K562 (cell line): ENCODE results near the gene TMEM53. TPM values are rescaled to one million over a fixed set of nuclear protein-coding genes. Genes with fewer than 3 reads are reported as not detected.
A peak's percentile ranks its signal among the peaks of the same experiment; 100 is the strongest.

Experiments used
- BRF1 ChIP-seq: IDR thresholded peaks from 3 replicates; pipeline ENCODE4 v1.6.1; 2011; ENCODE audit warnings: borderline replicate concordance, mild to moderate bottlenecking; ENCODE audit not compliant: insufficient read length; ENCODE audit errors: extremely low read depth
- DIDO1 ChIP-seq: fragments of 450-650 bp; IDR thresholded peaks from 2 replicates; pipeline ENCODE4 v1.6.1; 2016; ENCODE audit warnings: low read depth, missing biosample characterization, missing genetic modification characterization
- HIVEP1 ChIP-seq: fragments of 250-450 bp; sonication (Bioruptor Pico); IDR thresholded peaks from 2 replicates; pipeline ENCODE4 v1.4.0; 2020; ENCODE audit warnings: mild to moderate bottlenecking
- JUN ChIP-seq, 2 experiments: sonication (generic) in 1 of 2; formaldehyde crosslinking in 1 of 2; IDR thresholded peaks; 2 replicates each; pipeline versions ENCODE4 v1.6.1 to v1.8.0; 2012 to 2022; ENCODE audit warnings: borderline replicate concordance in 2 of 2, mild to moderate bottlenecking in 2 of 2, improper control_type of control experiment in 1 of 2, low read depth in 1 of 2, low read length in 1 of 2, missing genetic modification reagents in 1 of 2
- JUND ChIP-seq, 2 experiments: IDR thresholded peaks; 2 replicates in 1 of 2; 3 replicates in 1 of 2; pipeline ENCODE4 v1.6.1; 2011; ENCODE audit warnings: borderline replicate concordance in 2 of 2, low read depth in 2 of 2, low read length in 2 of 2, improper control_type of control experiment in 1 of 2, missing biosample characterization in 1 of 2, missing genetic modification characterization in 1 of 2, missing genetic modification reagents in 1 of 2
- MAFF ChIP-seq: IDR thresholded peaks from 2 replicates; pipeline ENCODE4 v1.6.1; 2012; ENCODE audit warnings: low read length, improper control_type of control experiment
- MEIS2 ChIP-seq: fragments of 450-650 bp; IDR thresholded peaks from 2 replicates; pipeline ENCODE4 v1.6.1; 2014; ENCODE audit warnings: mild to moderate bottlenecking; ENCODE audit not compliant: partially characterized antibody
- NCOR1 ChIP-seq: fragments of 450-650 bp; IDR thresholded peaks from 2 replicates; pipeline ENCODE4 v1.6.1; 2016; ENCODE audit warnings: mild to moderate bottlenecking, moderate library complexity
- NR2F6 ChIP-seq: fragments of 450-650 bp; formaldehyde crosslinking; IDR thresholded peaks from 2 replicates; pipeline ENCODE4 v1.4.0; 2020; ENCODE audit warnings: mild to moderate bottlenecking
- NR3C1 ChIP-seq: sonication (generic); formaldehyde crosslinking; IDR thresholded peaks from 2 replicates; pipeline ENCODE4 v1.8.1; 2022; ENCODE audit warnings: missing genetic modification reagents
- NR4A1 ChIP-seq, 2 experiments: fragments of 250-450 bp in 1 of 2; fragments of 450-650 bp in 1 of 2; sonication (Bioruptor Pico) in 1 of 2; IDR thresholded peaks; 2 replicates each; pipeline versions ENCODE4 v1.4.0 to v1.6.1; 2016 to 2020; ENCODE audit warnings: mild to moderate bottlenecking in 2 of 2, missing compliant biosample characterization in 1 of 2, missing genetic modification characterization in 1 of 2, moderate library complexity in 1 of 2
- NRF1 ChIP-seq, 2 experiments: fragments of 450-650 bp; IDR thresholded peaks in 1 of 2; conservative IDR thresholded peaks in 1 of 2; 2 replicates each; pipeline ENCODE4 v1.6.1; 2014; ENCODE audit warnings: mild to moderate bottlenecking in 2 of 2
- PML ChIP-seq: IDR thresholded peaks from 2 replicates; pipeline ENCODE4 v1.6.1; 2012; ENCODE audit warnings: low read length, inconsistent platforms
- SAFB2 ChIP-seq: fragments of 200-400 bp; formaldehyde crosslinking; IDR thresholded peaks from 2 replicates; pipeline ENCODE4 v1.6.1; 2018; ENCODE audit warnings: borderline replicate concordance, low read length, low read depth, moderate library complexity; ENCODE audit not compliant: severe bottlenecking
- SIRT6 ChIP-seq: IDR thresholded peaks from one replicate; pipeline ENCODE4 v1.6.1; 2012; ENCODE audit warnings: low read depth, mild to moderate bottlenecking, control low read depth, inconsistent platforms, low read length, moderate library complexity
- SMC3 ChIP-seq: conservative IDR thresholded peaks from 2 replicates; pipeline ENCODE4 v1.6.1; 2011; ENCODE audit warnings: low read depth, low read length, improper control_type of control experiment; ENCODE audit not compliant: insufficient read depth
- ZNF146 ChIP-seq: IDR thresholded peaks from one replicate; pipeline ENCODE4 v1.6.1; 2018; ENCODE audit warnings: missing compliant biosample characterization; ENCODE audit not compliant: unreplicated experiment
- ZNF212 ChIP-seq: fragments of 450-650 bp; formaldehyde crosslinking; IDR thresholded peaks from 2 replicates; pipeline ENCODE4 v1.4.0; 2020; ENCODE audit warnings: mild to moderate bottlenecking
- ZNF263 ChIP-seq: sonication (generic); formaldehyde crosslinking; IDR thresholded peaks from 2 replicates; pipeline ENCODE4 v1.8.0; 2022; ENCODE audit warnings: mild to moderate bottlenecking, missing genetic modification reagents, borderline replicate concordance
- ZNF668 ChIP-seq: fragments of 250-450 bp; sonication (Bioruptor Pico); IDR thresholded peaks from 2 replicates; pipeline ENCODE4 v1.8.0; 2022; ENCODE audit warnings: mild to moderate bottlenecking, inconsistent platforms
- polyA plus RNA-seq, 8 experiments: library from polyadenylated mRNA; depleted of rRNA in 4 of 8; stranded (reverse) in 5 of 8; unstranded in 3 of 8; fragments of >200 nt; fragmentation: Nextera tagmentation in 2 of 8; fragmentation: Illumina TruSeq in 1 of 8; extraction: Ambion mirVana in 2 of 8; extraction: Trizol in 1 of 8; gene quantifications; 2 replicates each; pipeline versions ENCODE4 v1.2.1 to v1.2.3, GENCODE V29; 2011 to 2014; ENCODE audit warnings: inconsistent platforms in 1 of 8, missing spikeins in 1 of 8
- total RNA-seq, 7 experiments: library from RNA; depleted of rRNA in 6 of 7; stranded (reverse); fragments of >200 nt in 6 of 7; fragmentation: Illumina TruSeq in 2 of 7; extraction: Trizol in 2 of 7; gene quantifications; 2 replicates each; pipeline versions ENCODE4 v1.2.1 to v1.2.3, GENCODE V29; 2011 to 2021; ENCODE audit warnings: low replicate concordance in 1 of 7
- TF ChIP-seq, protein P1 (sequence below), 2 experiments: fragments of 450-650 bp in 1 of 2; sonication (generic) in 1 of 2; formaldehyde crosslinking in 1 of 2; IDR thresholded peaks in 1 of 2; conservative IDR thresholded peaks in 1 of 2; 2 replicates each; pipeline versions ENCODE4 v1.6.1 to v1.8.1; 2016 to 2023; ENCODE audit warnings: mild to moderate bottlenecking in 2 of 2, moderate library complexity in 2 of 2, inconsistent platforms in 1 of 2, missing genetic modification reagents in 1 of 2
- TF ChIP-seq, protein P2 (sequence below): fragments of 450-650 bp; IDR thresholded peaks from 2 replicates; pipeline ENCODE4 v1.6.1; 2016; ENCODE audit warnings: borderline replicate concordance
- TF ChIP-seq, protein P3 (sequence below): fragments of 250-450 bp; sonication (Bioruptor Pico); IDR thresholded peaks from 2 replicates; pipeline ENCODE4 v1.8.0; 2021; ENCODE audit warnings: mild to moderate bottlenecking, moderate library complexity

TMEM53 gene
- total and polyA plus RNA-seq, 9 of the 15 experiments (the other 6 are each of a cell fraction or from before 2014, with no cell fraction given), result 0.23 to 3.7 (median 2.0) TPM

- TF ChIP-seq, protein P1, sequence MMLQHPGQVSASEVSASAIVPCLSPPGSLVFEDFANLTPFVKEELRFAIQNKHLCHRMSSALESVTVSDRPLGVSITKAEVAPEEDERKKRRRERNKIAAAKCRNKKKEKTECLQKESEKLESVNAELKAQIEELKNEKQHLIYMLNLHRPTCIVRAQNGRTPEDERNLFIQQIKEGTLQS (IDR thresholded peaks at IDR 0.05), result 0 out of 2 replicates have a peak, but pooled peaks have one; percentile 43
- TF ChIP-seq, protein P1 (CRISPR knock-in tag; conservative IDR thresholded peaks at IDR 0.05), result no peak
- TF ChIP-seq JUND (IDR thresholded peaks at IDR 0.05; ENCODE audit: borderline replicate concordance, low read depth, low read length) (peak; percentile 69; the same call in 1 of the 2 replicates), JUND (tag; IDR thresholded peaks at IDR 0.05; ENCODE audit: borderline replicate concordance, low read depth, low read length) (peak; percentile 68; the same call in 1 of the 3 replicates), MAFF (no peak), SIRT6 (no peak), DIDO1 (no peak), BRF1 (no peak), PML (no peak), JUN (IDR thresholded peaks at IDR 0.05; ENCODE audit: borderline replicate concordance, low read depth, low read length) (0 out of 2 replicates have a peak, but pooled peaks have one; percentile 75), JUN (CRISPR knock-in tag; IDR thresholded peaks at IDR 0.05; ENCODE audit: borderline replicate concordance) (no peak), ZNF263 (CRISPR knock-in tag) (no peak), ZNF146 (CRISPR knock-in tag) (no peak), NR2F6 (CRISPR knock-in tag) (no peak), SAFB2 (no peak), HIVEP1 (CRISPR knock-in tag) (no peak), NCOR1 (no peak), NR4A1 (CRISPR knock-in tag; IDR thresholded peaks at IDR 0.05) (no peak), NR4A1 (tag; IDR thresholded peaks at IDR 0.05) (no peak), ZNF212 (CRISPR knock-in tag) (no peak), NR3C1 (no peak), MEIS2 (no peak), ZNF668 (CRISPR knock-in tag) (no peak), SMC3 (no peak), NRF1 (conservative IDR thresholded peaks at IDR 0.05 in 1 of 2, IDR thresholded peaks at IDR 0.05 in 1 of 2) (0 out of 4 replicates have a peak, but pooled peaks of 1 of the 2 experiments have one; percentile 9)
- TF ChIP-seq, protein P2, sequence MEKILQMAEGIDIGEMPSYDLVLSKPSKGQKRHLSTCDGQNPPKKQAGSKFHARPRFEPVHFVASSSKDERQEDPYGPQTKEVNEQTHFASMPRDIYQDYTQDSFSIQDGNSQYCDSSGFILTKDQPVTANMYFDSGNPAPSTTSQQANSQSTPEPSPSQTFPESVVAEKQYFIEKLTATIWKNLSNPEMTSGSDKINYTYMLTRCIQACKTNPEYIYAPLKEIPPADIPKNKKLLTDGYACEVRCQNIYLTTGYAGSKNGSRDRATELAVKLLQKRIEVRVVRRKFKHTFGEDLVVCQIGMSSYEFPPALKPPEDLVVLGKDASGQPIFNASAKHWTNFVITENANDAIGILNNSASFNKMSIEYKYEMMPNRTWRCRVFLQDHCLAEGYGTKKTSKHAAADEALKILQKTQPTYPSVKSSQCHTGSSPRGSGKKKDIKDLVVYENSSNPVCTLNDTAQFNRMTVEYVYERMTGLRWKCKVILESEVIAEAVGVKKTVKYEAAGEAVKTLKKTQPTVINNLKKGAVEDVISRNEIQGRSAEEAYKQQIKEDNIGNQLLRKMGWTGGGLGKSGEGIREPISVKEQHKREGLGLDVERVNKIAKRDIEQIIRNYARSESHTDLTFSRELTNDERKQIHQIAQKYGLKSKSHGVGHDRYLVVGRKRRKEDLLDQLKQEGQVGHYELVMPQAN, result no peak
- TF ChIP-seq, protein P3, sequence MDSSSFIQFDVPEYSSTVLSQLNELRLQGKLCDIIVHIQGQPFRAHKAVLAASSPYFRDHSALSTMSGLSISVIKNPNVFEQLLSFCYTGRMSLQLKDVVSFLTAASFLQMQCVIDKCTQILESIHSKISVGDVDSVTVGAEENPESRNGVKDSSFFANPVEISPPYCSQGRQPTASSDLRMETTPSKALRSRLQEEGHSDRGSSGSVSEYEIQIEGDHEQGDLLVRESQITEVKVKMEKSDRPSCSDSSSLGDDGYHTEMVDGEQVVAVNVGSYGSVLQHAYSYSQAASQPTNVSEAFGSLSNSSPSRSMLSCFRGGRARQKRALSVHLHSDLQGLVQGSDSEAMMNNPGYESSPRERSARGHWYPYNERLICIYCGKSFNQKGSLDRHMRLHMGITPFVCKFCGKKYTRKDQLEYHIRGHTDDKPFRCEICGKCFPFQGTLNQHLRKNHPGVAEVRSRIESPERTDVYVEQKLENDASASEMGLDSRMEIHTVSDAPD (CRISPR knock-in tag), result no peak
These were observed 1.9 kb downstream of the TMEM53 start (continued) for GRCh38 chr1:44672254-44672955.
